A549 (cell line): Measurements from ENCODE around the gene TBC1D28. TPM values are rescaled to one million over a fixed set of nuclear protein-coding genes. Genes with fewer than 3 reads are reported as not detected.
"Not testable (repeated sequence)": the region's sequence is repeated elsewhere in the genome, so short reads cannot be mapped to it uniquely, and the experiment has no call there.

Source experiments
- ATAC-seq, 2 experiments: fragments of 200-7000 bp in 1 of 2; fragments of >200 bp in 1 of 2; cut with Nextera tagmentation in 1 of 2; cut with Tn5 transposase in 1 of 2; 3 replicates each; pipeline versions ENCODE4 v1.8.0 to v1.9.1; 2018 to 2020; ENCODE audit warnings: mild to moderate bottlenecking in 1 of 2, moderate library complexity in 1 of 2
- CTCF ChIA-PET: fragments of 300-600 bp; sonication (Branson Sonifier 250); formaldehyde crosslinking; extraction: SDS; loops from one replicate; lab custom pipeline; 2021; ENCODE audit warnings: antibody characterized with exemption, inconsistent platforms; lab: Yijun Ruan, JAX
- POLR2A ChIA-PET: fragments of 350-600 bp; formaldehyde crosslinking; extraction: SDS; loops from one replicate; lab custom pipeline; 2021; ENCODE audit warnings: antibody characterized with exemption, inconsistent platforms; lab: Yijun Ruan, JAX
- DNase-seq, 2 experiments: peaks; one replicate each; pipeline versions ENCODE4 v3.0.0 to v3.0.0-alpha.2; 2011 to 2016; ENCODE audit warnings: low read depth in 1 of 2, low spot score in 1 of 2
- FAIRE-seq: peaks from 2 replicates; lab custom pipeline; 2011; peaks lifted over from hg19 to GRCh38; lab: Jason Lieb, UNC
- H3K27ac ChIP-seq, 2 experiments: fragments of >200 bp; sonication (Bioruptor Twin); formaldehyde crosslinking; 3 replicates each; pipeline ENCODE4 v1.5.1; 2016 to 2017
- H3K4me1 ChIP-seq: fragments of >200 bp; sonication (Bioruptor Twin); formaldehyde crosslinking; 3 replicates; pipeline ENCODE4 v1.6.1; 2016
- H3K4me2 ChIP-seq: fragments of >200 bp; sonication (Bioruptor Twin); formaldehyde crosslinking; 3 replicates; pipeline ENCODE4 v1.6.1; 2016
- H3K4me3 ChIP-seq: fragments of >200 bp; sonication (Bioruptor Twin); formaldehyde crosslinking; 3 replicates; pipeline ENCODE4 v1.5.1; 2016
- H3K9me3 ChIP-seq: fragments of >200 bp; sonication (Bioruptor Twin); formaldehyde crosslinking; 3 replicates; pipeline ENCODE4 v1.6.1; 2016
- BCL3 ChIP-seq: fragments of >200 bp; sonication (Bioruptor Twin); formaldehyde crosslinking; IDR thresholded peaks from 3 replicates; pipeline ENCODE4 v1.6.1; 2016
- CHD2 ChIP-seq: fragments of 150-350 bp; IDR thresholded peaks from 2 replicates; pipeline ENCODE4 v1.6.1; 2014; ENCODE audit warnings: low read length; ENCODE audit not compliant: partially characterized antibody
- MAX ChIP-seq: IDR thresholded peaks from 2 replicates; pipeline ENCODE4 v1.6.1; 2012
- PHF8 ChIP-seq: fragments of 200-600 bp; sonication (generic); IDR thresholded peaks from 2 replicates; pipeline ENCODE4 v1.6.1; 2016; ENCODE audit warnings: low read depth, mild to moderate bottlenecking, antibody characterized with exemption, moderate library complexity, borderline replicate concordance
- POLR2A ChIP-seq: IDR thresholded peaks from 2 replicates; pipeline ENCODE4 v1.6.1; 2012; ENCODE audit warnings: mild to moderate bottlenecking, low read length
- REST ChIP-seq: fragments of 200-600 bp; sonication (generic); IDR thresholded peaks from 2 replicates; pipeline ENCODE4 v1.6.1; 2016; ENCODE audit warnings: antibody characterized with exemption, mild to moderate bottlenecking, moderate library complexity
- WGBS: methylation state at CpG from one replicate; pipeline ENCODE4 v1.1.6; 2017; ENCODE audit errors: missing lambda C conversion rate; 5-methylcytosine and 5-hydroxymethylcytosine counted together
- polyA minus RNA-seq: library from RNA; depleted of rRNA, polyadenylated mRNA; stranded (reverse); fragments of >200 nt; gene quantifications from 2 replicates; pipeline ENCODE4 v1.2.3, GENCODE V29; 2011; rRNA and poly(A)+ RNA removed
- polyA plus RNA-seq, 4 experiments: library from polyadenylated mRNA; depleted of rRNA in 3 of 4; stranded (reverse); fragments of >200 nt; fragmentation: RNase III in 1 of 4; extraction: RNeasy Plus Mini Kit Qiagen cat#74134 plus additional on column Dnase treatment in 1 of 4; gene quantifications; 2 replicates in 3 of 4; 3 replicates in 1 of 4; pipeline ENCODE4 v1.2.3, GENCODE V29; 2011 to 2017

The TBC1D28 gene
- polyA plus RNA-seq (2011; rRNA removed) (not detected in 2 replicates), polyA plus RNA-seq (2017; fragmentation: RNase III; extraction: RNeasy Plus Mini Kit Qiagen cat#74134 plus additional on column Dnase treatment) (not detected in 3 replicates), polyA minus RNA-seq (not detected in 2 replicates)
- not detected in 2 replicates for polyA plus RNA-seq (2012; cell fraction: cytosol; rRNA removed)
- 0.02 TPM in 1 of 2 replicates, not detected in the other for polyA plus RNA-seq (2012; cell fraction: nucleus; rRNA removed)

GRCh38 chr17:18644291-18644690 is at the start of gene TBC1D28:
Gene TBC1D28, minus strand, starts transcription at chr17:18644391. Its CDS starts 3,039 bp downstream, at chr17:18641352.
- POLR2A ChIA-PET, H3K4me2 ChIP-seq, FAIRE-seq, CTCF ChIA-PET, H3K9me3 ChIP-seq, ATAC-seq, H3K4me3 ChIP-seq, H3K27ac ChIP-seq, DNase-seq, H3K4me1 ChIP-seq: not testable (repeated sequence)
- 84% methylated on average over 9 of the region's 9 CpGs for WGBS

- WGBS, result 5% methylated on average over 3 of the region's 3 CpGs
- Histone ChIP-seq H3K4me2 (peak overlapping the region; percentile 73), H3K4me3 (peak overlapping the region; percentile 65), H3K27ac (peak overlapping the region; percentile 83 to 92)
- ATAC-seq, result peak; percentile 32 to 48
- POLR2A ChIA-PET, result interaction anchor here (1.1 kb wide), 1 partner anchor 15 kb away, joined by 5 read pairs; no protein-coding TSS in a partner anchor
- CTCF ChIA-PET, H3K4me1 ChIP-seq, H3K9me3 ChIP-seq, DNase-seq, FAIRE-seq: not testable (repeated sequence)
Observed at GRCh38 chr17:18682668-18683067, 38.5 kb upstream of the TBC1D28 start.

- H3K9me3 ChIP-seq, CTCF ChIA-PET, H3K4me1 ChIP-seq: not testable (repeated sequence)
- DNase-seq, result peak; percentile 84 to 98
- Histone ChIP-seq H3K4me3 (peak within 1 kb of the TSS; percentile 65), H3K4me2 (peak within 1 kb of the TSS; percentile 80), H3K27ac (peak within 1 kb of the TSS; percentile 83 to 92)
- TF ChIP-seq CHD2 (peak; percentile 88), MAX (peak; percentile 57), POLR2A (peak; percentile 65), REST (peak; percentile 87), PHF8 (0 out of 2 replicates have a peak, but pooled peaks have one; percentile 25), BCL3 (0 out of 3 replicates have a peak, but pooled peaks have one; percentile 54)
- under 1% methylated on average over 41 of the region's 58 CpGs for WGBS
- ATAC-seq, result peak; percentile 96 to 99
- peak; percentile 99 for FAIRE-seq
- POLR2A ChIA-PET, result interaction anchor here (1.1 kb wide), 1 partner anchor 16 kb away, joined by 5 read pairs; no protein-coding TSS in a partner anchor
Observed at GRCh38 chr17:18681767-18682571, 37.8 kb upstream of the TBC1D28 start, which contains the start of gene FOXO3B. Gene FOXO3B, minus strand, starts transcription at chr17:18682314. Its CDS starts 663 bp downstream, at chr17:18681651.

GRCh38 chr17:18677381-18677780 is 33.2 kb upstream of the TBC1D28 start:
- H3K4me3 ChIP-seq, H3K27ac ChIP-seq, H3K4me2 ChIP-seq, H3K4me1 ChIP-seq, DNase-seq, ATAC-seq, FAIRE-seq, POLR2A ChIA-PET: not testable (repeated sequence)
- CTCF ChIA-PET, result interaction anchor here (0.6 kb wide), 1 partner anchor 79 kb away, joined by 3 read pairs; no protein-coding TSS in a partner anchor
- peaks cover 27% of the 10 kb centered on the region for H3K9me3 ChIP-seq
- WGBS, result 96% methylated on average over 28 of the region's 29 CpGs
